Esophagus squamous epithelium (tissue), 4 donors: ENCODE results near the gene AUTS2.

Experiments used
- CTCF ChIP-seq, 6 experiments: fragments of 450-650 bp in 4 of 6; fragments of 200-600 bp in 2 of 6; sonication (generic) in 2 of 6; IDR thresholded peaks; one replicate each; pipeline ENCODE4 v1.5.1; 2016 to 2019; ENCODE audit warnings: antibody characterized with exemption in 6 of 6, mild to moderate bottlenecking in 4 of 6, moderate library complexity in 4 of 6
- POLR2A ChIP-seq, 4 donors: fragments of 450-650 bp; IDR thresholded peaks; one replicate each; pipeline ENCODE4 v1.6.1; 2017; ENCODE audit warnings: antibody characterized with exemption in 4 of 4, mild to moderate bottlenecking in 4 of 4, moderate library complexity in 3 of 4

- no peak for TF ChIP-seq CTCF (IDR thresholded peaks at IDR 0.05)
- no peak for TF ChIP-seq POLR2A (IDR thresholded peaks at IDR 0.05)
These were observed 985.9 kb downstream of the AUTS2 start for GRCh38 chr7:70583965-70584883.
